Astrocyte of the cerebellum (primary cell): ENCODE data around the gene C2orf76.

Source experiments
- DNase-seq: peaks from one replicate; pipeline ENCODE4 v3.0.0-alpha.2; 2011; ENCODE audit warnings: low read depth
- H3K4me3 ChIP-seq: 2 replicates; pipeline ENCODE4 v1.5.1; 2011; ENCODE audit warnings: mild to moderate bottlenecking, low read depth, low read length, moderate library complexity
- CTCF ChIP-seq: IDR thresholded peaks from 2 replicates; pipeline ENCODE4 v1.5.1; 2012; ENCODE audit warnings: low read length, low read depth, moderate library complexity, mild to moderate bottlenecking; ENCODE audit errors: missing control alignments
- in situ Hi-C: cut with HindIII; loops from 2 replicates; pipeline ENCODE4 v1.10.0; 2017; ENCODE audit warnings: low sequenced_read_pairs

Gene C2orf76

GRCh38 chr2:119307419-119308140, 59.1 kb downstream of the C2orf76 start:
- no peak for DNase-seq
- no peak for TF ChIP-seq CTCF
- H3K4me3 ChIP-seq: no peak overlapping the region
- in situ Hi-C loops: no loop called here

GRCh38 chr2:119306196-119306590, 60.4 kb downstream of the C2orf76 start:
- no peak for DNase-seq
- in situ Hi-C loops: no loop called here
- H3K4me3 ChIP-seq: no peak overlapping the region
- no peak for TF ChIP-seq CTCF

GRCh38 chr2:119305497-119306195, 61.0 kb downstream of the C2orf76 start:
- in situ Hi-C loops: no loop called here
- DNase-seq: no peak
- H3K4me3 ChIP-seq: no peak overlapping the region
- no peak for TF ChIP-seq CTCF

GRCh38 chr2:119304847-119305246, 61.8 kb downstream of the C2orf76 start:
- in situ Hi-C loops: no loop called here
- H3K4me3 ChIP-seq: no peak overlapping the region
- no peak for DNase-seq
- TF ChIP-seq CTCF: no peak

- TF ChIP-seq CTCF: no peak
- no peak overlapping the region for H3K4me3 ChIP-seq
- in situ Hi-C loops: no loop called here
- peak; percentile 86 for DNase-seq
These were observed 65.2 kb downstream of the C2orf76 start for GRCh38 chr2:119301413-119301812.

GRCh38 chr2:119295688-119296375, 70.8 kb downstream of the C2orf76 start:
- no peak for TF ChIP-seq CTCF
- no peak overlapping the region for H3K4me3 ChIP-seq
- in situ Hi-C loops: no loop called here
- no peak for DNase-seq
